Skeletal muscle cell (primary cell): ENCODE data around the gene MAJIN.

Experiments used
- DNase-seq: peaks from one replicate; pipeline ENCODE4 v3.0.0-alpha.2; 2010; ENCODE audit warnings: low read depth
- H3K4me3 ChIP-seq: 2 replicates; pipeline ENCODE4 v1.5.1; 2011; ENCODE audit warnings: low read depth, mild to moderate bottlenecking, control low read depth, low read length, moderate library complexity

Gene MAJIN

DNA sequence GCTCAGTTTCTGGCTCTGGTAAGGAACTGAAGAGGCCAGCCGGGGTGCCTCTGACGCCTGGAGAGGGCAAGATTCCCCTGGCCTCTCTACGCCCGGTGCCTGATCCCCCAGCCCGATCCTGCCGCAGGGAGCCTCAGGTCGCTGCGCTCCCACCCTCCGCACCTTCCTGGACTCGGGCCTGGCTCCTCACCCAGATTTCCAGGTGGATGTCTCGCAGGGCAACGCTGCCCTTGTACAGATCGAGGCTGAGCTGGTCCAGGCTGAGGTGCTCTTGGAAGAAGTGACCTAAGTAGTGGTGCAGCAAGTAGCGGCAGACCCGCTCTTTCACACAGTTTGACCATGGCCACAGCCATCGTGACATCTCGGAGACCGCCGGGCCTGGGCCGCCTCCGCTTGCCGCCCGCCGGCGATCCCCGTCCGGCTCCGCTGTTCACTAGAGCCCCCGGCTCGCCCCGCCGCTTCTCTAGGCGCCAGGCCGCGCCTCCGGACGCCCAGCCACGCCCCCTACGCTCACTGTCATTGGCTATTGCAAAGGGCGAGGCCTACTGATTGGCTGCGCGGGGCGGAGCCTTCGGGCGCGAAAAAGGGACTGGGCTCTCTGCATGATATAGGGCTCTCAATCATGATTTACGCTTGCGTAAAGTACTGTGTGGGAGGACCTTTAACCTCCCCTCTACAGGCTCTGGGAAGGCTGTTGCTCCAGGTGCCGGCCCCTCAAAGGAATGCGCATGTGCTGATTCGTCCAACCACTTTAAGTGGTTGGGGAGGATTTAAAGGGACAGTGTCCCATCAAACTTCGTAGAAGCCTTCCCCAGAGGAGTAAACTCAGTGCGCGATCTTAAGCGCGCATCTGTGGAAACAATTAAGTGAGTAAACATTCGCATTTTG, 54.9 kb downstream of the MAJIN start, which contains the start of gene ATG2A:
ATG2A (minus strand) TSS at position 435 of the 888 bp plus-strand sequence; CDS start at position 361, 74 bp downstream.
- peak; percentile 99 for DNase-seq
- H3K4me3 ChIP-seq: peak within 1 kb of the TSS; percentile 97

DNA sequence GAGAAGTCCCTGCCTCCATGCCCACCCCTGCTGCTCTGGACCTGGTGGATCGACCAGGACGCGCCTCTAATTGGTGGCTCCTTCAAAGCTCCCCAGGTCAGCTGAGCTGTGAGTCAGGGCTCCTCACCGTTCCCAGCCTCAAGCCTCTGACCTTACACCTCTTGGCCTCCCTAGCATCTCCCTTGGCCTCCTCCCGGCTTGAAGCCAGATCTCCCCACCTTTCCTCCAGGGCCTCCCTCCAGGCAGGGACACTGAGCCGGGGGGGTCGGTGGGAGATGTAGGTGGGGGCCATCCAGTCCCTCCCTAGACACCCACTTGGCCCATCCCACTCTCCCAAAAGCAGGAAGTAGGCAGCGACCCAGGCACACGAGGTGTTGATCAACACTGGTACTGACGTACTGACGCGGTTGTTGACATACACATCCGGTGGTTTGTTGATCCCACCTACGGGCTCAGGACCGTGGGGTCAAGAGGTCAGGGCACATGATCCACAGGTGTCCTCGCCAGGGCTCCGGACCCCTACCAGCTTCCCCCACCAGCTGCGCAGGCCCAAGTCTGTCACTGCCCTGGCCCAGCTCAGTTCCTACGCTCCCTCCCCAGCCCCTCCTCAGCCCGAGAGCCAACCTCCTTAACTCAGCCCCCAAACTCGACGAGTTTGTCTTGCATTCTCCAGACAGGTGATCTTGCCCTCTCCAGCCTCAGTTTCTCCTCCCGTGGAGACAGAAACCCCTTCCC, 55.7 kb downstream of the MAJIN start:
- peak overlapping the region; percentile 97 for H3K4me3 ChIP-seq
- no peak for DNase-seq

DNA sequence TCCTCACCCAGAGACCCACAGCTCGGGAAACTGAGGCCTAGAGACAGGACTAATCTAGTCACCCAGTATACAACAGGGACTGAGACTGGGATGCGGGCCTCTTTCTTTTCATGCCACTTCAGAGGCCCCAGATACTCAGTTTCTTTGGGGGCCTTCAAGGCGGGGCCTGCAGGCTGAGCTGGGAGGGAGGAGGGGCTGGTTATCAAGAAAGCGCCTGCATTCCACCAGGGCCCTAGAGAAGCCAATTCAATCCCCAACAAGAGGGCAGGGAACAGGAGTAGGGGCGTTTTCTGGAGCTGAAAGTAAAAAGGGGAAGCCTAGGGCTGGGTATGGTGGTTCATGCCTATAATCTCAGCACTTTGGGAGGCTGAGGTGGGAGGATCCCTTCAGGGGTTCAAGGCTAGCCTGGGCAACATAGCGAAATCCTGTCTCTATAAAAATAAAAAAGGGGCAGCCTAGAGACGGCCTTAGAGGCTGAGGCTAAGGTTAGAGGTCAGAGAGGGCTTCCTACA, 56.5 kb downstream of the MAJIN start:
- H3K4me3 ChIP-seq: peak overlapping the region; percentile 97

DNA sequence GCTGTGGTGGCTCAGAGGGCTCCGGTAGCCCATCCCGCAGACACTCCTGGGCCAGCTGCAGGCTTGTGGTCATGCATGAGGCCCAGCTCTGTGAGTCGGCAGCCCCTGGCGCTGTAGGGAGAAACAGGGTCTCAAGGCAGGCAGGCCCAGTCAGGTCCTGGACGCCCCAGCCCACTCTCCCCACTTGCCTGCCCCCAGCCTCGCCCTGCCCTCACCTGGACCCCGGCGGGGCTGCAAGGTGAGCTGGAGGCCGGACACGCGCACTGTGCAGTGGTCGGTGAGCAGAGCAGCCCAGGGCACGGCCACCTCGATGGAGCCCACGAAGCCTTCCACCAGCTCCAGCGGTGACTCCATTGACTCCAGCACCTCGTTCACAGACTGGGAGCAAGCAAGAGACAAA, 57.8 kb downstream of the MAJIN start:
- no peak for DNase-seq
- no peak overlapping the region for H3K4me3 ChIP-seq

More for the DNA sequence above, 56.5 kb downstream of the MAJIN start:
- DNase-seq: no peak

DNA sequence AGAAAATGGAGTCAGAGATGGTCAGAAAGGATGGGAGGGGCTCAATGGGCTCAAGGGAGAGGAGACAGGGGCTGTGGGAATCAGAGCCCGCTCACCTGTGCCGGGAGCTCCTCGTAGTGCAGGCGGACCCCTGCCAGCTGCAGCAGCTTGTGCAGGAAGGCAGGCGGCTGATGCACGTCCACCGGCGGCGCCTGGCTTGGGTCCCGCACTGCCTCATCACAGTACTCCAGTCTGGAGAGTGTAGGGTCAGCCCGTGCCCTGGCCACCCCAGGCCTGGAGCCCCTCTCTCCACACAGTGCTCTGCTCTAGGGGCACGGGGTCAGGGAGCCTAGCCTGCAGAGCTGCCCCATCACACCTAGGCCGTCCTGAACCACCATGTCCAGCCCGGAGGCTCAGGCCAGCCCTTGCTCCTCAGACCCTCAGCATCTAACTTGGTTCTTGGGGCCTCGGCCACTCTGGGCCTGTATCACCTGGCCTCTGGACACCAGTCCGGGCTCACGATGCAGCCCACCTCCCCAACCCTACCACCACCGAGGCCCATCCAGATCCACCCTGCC, 58.7 kb downstream of the MAJIN start:
- no peak for DNase-seq
- H3K4me3 ChIP-seq: no peak overlapping the region

DNA sequence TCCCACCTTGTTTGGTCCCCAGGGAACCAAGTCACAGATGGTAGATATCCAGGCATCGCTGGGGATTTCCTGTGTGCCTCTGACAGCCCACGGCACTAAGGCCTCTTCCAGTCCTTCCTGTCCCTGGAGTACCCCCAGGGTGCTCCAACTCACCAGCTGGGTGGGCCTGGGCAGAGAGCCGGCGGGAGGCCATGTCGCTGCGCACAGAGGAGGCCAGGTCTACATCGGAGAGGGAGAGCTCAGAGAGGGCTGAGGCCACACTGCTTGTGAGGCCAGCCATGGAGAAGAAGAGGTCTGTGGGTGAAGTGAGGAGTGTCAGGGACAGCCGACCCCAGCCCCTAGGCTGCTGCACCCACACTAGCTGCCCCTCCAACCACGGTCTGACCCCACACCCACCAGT, 60.2 kb downstream of the MAJIN start:
- DNase-seq: no peak
- H3K4me3 ChIP-seq: no peak overlapping the region

DNA sequence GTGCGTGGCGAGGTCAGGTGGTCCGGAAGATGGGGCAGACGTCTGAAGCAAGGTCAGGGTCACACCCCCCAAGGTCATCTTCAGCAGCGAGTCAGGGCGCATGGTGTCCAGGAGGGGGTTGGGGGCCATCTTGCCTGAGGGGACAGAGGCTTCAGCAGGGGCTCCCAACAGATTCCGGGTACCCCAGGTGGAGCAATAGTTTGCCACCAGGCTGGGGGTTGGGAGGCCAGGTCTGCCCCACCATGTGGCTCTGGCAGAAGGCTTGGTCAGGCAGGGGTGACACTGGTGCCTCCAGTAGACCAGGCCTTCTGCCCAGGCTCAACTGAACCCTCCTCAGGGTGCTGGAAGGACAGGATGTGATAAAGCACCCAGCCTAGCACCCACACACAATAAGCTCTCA, 60.8 kb downstream of the MAJIN start:
- no peak overlapping the region for H3K4me3 ChIP-seq
- no peak for DNase-seq

DNA sequence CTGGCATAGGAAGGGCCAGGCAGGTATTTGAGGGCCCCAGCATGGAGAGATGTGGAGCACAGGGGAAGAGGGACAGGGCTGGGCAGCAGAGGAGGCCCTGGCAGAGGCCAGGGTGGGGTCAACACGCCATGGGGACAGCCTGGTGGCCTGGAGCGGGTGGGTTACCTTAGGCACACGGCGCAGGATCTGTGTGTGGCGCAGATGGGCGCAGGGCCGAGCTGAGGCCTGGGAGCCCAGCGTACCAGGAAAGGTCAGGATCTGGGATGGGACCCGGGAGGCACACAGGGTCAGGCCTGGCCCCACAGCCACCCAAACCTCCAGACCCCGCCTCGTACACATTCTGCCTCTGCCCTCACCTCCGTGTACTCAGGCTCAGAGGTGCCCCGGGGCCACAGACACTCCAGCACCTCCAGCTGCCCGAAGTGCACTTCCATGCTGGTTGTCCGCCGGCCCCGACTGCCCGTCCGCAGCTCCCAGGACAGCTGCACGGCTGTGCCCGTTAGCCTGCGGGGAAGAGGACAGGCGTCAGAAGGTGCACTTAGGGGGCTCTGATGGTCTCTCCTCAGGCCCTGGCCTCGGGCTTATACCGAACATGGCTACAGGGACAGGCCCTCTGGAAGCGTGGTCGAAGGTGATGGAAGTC, 61.3 kb downstream of the MAJIN start:
- H3K4me3 ChIP-seq: no peak overlapping the region
- no peak for DNase-seq

DNA sequence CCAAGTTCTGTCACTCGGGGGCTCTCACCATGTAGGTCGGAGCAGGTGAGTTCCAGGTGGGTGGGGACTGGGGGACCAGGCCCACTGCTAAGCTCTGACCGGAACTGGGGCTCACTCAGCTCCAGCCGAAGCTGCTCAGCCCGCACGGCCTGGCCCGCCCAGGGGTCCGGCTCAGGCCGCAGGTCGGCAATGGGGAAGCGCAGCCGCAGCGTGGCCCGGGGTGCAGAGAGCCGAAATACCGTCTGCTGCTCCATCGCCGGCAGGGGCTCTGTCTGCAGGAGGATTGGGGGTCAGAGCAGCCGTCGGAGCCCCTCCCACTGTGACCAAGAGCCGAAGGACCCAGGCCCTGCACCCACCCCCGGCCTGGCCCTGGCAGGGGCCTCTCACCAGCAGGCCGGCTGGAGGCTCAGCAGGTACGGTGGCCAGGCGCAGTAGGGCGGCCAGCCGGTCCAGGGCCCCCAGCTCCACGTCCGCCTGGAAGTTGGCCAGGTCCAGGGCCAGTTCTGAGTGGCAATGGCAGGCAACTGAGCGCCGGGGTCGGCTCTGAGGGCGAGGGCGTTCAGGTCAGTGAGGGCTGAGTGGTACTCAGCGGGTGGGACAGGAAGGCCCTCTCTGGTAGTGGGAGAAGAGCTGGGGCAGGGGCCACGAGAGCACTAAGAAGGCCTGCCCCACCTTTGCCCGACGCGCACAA, 62.1 kb downstream of the MAJIN start:
- DNase-seq: no peak
- H3K4me3 ChIP-seq: no peak overlapping the region

DNA sequence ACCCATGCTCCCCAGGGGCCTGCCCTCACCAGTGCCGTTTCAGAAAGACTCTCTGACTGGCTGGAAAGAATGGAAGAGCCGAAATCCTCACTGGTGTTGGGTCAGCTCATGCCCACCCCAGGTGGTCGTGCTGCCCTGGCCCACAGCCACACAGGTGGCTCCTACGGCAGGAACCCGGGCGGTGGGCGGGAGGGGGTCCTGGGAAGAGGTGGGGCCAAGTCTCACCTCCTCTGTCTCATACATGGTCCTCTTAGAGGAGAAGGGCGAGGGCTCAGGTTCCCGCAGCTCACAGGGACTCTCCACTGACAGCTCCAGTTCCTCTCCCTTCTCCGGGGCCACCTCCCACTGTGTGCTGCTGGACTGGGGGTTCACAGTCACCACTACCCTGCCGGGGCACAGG, 63.1 kb downstream of the MAJIN start:
- no peak overlapping the region for H3K4me3 ChIP-seq
- no peak for DNase-seq

DNA sequence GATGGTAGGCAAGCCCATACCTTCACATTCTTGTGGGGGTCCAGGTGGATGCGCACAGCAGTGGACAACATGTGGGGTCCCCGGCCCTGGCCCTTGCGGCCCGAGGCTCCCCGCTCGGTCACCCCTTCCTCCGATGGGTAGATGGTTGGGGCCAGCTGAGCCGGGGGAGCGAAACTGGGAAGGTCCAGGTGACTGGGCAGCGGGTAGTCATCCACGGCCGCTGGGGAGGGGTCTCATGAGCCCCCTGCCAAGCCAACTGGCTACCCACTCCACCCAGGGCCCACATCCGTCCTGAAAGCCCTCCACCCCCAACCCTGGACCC, 65.6 kb downstream of the MAJIN start:
- DNase-seq: no peak
- H3K4me3 ChIP-seq: no peak overlapping the region

DNA sequence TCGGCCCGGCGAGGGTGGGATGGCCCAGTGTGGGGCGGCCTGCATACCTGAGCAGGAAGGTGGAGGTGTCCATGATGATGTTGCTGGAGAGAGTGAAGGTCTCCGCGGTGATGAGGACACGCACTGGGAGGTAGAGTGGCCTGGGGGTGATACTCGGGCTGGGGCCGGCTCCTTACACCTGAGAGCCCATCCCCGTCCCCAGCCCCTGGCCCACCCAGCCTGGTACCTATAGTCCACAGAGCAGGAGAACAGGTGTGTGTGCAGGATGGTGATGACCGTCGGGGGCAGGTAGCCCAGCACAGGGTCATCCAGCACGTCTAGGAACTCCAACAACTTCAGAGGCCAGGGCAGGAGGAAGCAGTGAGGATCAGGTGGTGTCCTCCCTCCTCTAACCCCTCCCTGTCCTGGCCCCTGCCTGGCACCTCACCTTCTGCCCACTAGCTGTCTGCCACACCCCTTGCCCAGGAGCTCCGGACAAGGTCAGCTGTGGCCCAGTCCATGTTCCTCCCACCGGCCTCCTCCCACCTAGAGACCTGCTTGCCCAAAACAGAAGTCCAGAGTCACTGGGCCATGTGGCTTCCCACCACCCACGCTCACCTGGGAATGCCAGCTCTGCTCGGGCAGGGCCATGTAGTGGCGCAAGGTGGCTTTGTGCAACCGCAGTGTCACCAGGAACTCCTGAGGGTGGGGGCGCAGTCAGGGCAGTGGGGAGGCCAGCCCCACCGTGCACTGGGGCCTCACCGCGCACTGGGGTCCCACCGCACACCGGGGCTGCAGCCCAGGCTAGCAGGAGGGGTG, 66.2 kb downstream of the MAJIN start:
- DNase-seq: no peak
- no peak overlapping the region for H3K4me3 ChIP-seq

DNA sequence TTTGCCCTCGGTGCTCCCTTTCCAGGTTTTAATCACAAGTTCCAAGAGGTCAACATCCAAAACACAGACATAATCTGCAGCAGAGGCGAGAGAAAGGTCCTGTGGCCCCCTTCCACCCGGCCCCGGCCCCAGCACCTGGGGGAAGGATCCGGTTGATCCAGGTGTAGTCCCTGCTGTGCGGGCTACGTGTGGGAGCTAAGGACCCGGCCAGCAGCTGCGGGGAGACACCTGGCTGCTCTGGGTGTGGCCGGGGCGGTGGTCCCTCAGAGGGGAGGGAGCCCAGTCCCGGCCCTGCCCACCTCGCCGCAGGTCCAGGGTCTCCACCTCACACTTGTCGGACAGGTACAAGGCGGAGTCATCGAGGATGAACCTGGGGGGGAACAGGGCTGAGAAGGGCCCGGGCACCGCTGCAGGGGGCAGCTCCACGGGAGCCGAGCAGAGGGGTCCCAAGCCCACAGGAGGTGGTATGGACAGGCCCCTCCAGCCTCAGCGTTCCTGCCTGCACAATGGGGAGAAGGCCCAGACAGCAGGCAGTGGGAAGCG, 68.5 kb downstream of the MAJIN start:
- no peak for DNase-seq
- H3K4me3 ChIP-seq: no peak overlapping the region

DNA sequence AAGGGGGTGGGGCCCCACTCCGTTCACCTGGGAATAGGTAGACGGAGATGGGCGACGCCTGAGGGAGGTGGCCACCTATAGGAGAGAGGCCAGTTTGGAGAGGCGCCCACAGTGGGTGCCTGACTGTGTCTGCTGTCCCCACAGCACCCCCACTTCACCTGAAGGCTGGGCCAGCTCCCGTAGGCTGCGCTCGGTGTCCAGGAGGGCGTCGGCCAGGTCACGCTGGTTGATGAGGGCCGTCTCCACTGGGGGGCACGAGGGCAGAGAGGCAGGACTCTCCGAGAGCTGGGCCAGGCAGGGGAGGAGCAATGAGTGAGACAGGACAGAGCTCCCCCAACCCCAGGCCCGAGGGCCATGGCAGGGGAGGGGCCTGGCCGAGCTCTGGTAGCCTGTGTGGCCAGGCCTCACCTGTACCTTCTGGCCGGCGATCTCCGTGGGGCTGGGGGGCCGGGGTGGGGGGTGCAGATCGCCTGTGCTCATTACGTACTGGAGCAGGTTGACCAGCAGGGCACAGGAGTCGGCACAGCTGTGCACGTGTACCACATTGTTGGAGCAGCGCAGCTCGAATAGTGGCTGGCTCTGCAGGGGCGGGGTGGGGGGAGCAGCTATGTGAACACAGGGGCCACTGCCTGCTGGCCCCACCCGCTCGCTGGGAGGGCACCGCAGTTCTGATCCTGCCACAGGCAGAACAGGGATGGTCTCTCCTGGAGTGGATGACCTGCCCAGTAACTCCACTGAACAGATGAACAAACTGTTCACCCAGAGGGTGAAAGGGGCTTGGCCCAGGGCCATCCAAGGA, 69.6 kb downstream of the MAJIN start:
- DNase-seq: no peak
- H3K4me3 ChIP-seq: no peak overlapping the region

DNA sequence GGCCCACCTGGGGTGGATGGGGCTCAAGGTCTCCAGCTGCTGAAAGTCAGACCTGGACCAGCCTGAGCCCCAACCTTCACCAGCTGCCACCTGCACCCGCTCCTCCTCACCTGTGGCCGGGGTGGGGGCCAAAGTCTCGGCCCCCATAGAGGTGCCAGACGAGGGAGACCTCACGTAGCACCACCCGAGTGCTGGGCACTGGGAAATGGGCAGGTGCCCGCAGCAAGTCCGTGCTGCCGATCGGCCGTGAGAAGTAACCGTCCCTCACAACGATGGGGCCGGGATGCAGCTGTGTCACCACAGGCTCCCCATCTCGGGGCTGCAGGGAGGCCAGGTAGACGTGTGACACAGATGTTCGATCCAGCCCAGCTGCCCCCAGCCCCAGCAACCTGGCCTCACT, 71.1 kb downstream of the MAJIN start:
- no peak for DNase-seq
- H3K4me3 ChIP-seq: no peak overlapping the region

DNA sequence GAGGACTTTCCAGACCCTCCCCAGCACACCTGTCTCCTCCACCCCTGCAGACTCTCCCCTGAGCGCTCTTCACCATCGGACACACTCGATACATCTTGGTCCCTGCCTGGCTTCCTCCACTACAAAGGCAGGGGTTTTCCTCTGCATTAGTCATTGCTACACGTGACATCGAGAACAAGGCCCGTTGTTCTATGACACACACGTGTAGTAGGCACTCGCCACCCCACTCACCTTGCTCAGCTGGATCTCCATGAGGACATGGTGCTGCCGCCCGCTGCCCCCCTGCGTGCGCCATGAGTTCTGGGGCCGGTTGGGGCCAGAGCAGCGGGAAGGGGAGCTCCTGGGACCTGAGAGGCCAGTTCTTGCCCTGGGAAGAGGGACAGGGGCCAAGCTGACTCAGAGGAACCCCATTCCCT, 71.6 kb downstream of the MAJIN start:
- no peak for DNase-seq
- no peak overlapping the region for H3K4me3 ChIP-seq

DNA sequence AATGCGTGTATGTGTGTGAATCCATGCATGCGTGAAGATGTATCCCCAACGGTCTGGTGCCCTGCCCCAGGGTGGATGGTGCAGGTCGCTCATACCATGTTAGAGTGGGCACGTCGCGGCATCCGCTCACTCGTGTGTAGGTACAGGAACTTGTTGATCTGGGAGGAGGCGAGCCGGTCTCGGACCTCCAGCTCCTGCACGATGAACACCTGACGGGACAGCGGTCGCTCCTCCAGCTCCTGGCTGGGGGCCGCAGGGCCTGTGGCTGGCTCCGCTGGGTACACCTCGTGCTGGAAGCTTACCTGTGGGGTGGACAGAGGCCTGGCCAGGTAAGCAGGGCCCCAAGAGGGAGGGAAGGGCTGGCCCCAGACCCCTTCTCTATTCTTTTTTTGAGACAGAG, 73.4 kb downstream of the MAJIN start:
- DNase-seq: no peak
- H3K4me3 ChIP-seq: no peak overlapping the region

DNA sequence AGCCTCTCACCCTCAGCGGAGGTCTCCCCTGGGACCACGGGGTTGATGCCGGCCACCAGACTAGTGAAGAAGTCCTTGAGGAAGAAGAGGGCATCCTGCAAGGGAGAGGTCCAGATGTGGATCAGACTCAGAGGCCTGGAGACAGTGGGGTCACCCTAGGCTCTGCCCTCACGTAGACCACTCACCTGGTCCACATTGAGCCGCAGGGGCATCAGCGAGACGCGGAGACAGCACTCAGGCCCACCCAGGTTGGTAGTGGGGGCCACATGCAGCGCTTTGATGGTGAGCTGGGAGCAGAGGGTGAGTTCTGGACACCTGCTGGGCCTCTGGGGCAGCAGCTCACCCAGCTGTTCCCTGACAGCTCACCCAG, 73.8 kb downstream of the MAJIN start:
- DNase-seq: no peak
- no peak overlapping the region for H3K4me3 ChIP-seq
